Small intestine (tissue), 7 donors: Measurements from ENCODE around the gene ADARB2. TPM values are rescaled to one million over a fixed set of nuclear protein-coding genes. Genes with fewer than 3 reads are reported as not detected.

Source experiments
- DNase-seq, 2 donors: peaks; one replicate each; pipeline versions ENCODE4 v3.0.0 to v3.0.0-alpha.2; 2013
- FAIRE-seq: peaks from 2 replicates; lab custom pipeline; 2012; peaks lifted over from hg19 to GRCh38; lab: Jason Lieb, UNC
- H3K27ac ChIP-seq, 3 donors: one replicate each; pipeline ENCODE4 v1.5.1; 2013; ENCODE audit warnings: low read length in 2 of 3, mild to moderate bottlenecking in 2 of 3, control low read depth in 1 of 3, inconsistent platforms in 1 of 3, low read depth in 1 of 3, moderate library complexity in 1 of 3
- H3K27me3 ChIP-seq, 3 donors: one replicate each; pipeline ENCODE4 v1.6.1; 2013; ENCODE audit warnings: low read length in 3 of 3, inconsistent platforms in 1 of 3; ENCODE audit not compliant: control insufficient read depth in 3 of 3, insufficient read depth in 3 of 3
- H3K36me3 ChIP-seq, 3 donors: one replicate each; pipeline ENCODE4 v1.6.1; 2013; ENCODE audit warnings: low read length in 3 of 3, inconsistent platforms in 1 of 3, low read depth in 1 of 3, mild to moderate bottlenecking in 1 of 3, moderate library complexity in 1 of 3; ENCODE audit not compliant: control insufficient read depth in 3 of 3, insufficient read depth in 2 of 3
- H3K4me1 ChIP-seq, 3 donors: one replicate each; pipeline ENCODE4 v1.6.1; 2013; ENCODE audit warnings: low read length in 2 of 3, inconsistent platforms in 1 of 3, low read depth in 1 of 3, mild to moderate bottlenecking in 1 of 3, moderate library complexity in 1 of 3; ENCODE audit not compliant: control insufficient read depth in 3 of 3, insufficient read depth in 2 of 3
- H3K4me3 ChIP-seq, 3 donors: one replicate each; pipeline ENCODE4 v1.5.1; 2013; ENCODE audit warnings: low read length in 3 of 3, control low read depth in 1 of 3, inconsistent platforms in 1 of 3, low read depth in 1 of 3, mild to moderate bottlenecking in 1 of 3, moderate library complexity in 1 of 3
- H3K9me3 ChIP-seq, 2 donors: one replicate each; pipeline ENCODE4 v1.6.1; 2013; ENCODE audit warnings: low read depth in 1 of 2, low read length in 1 of 2; ENCODE audit not compliant: control insufficient read depth in 2 of 2, insufficient read depth in 1 of 2
- WGBS, 3 donors: extraction: QIAGEN DNeasy Blood & Tissue Kit; methylation state at CpG; one replicate each; pipeline ENCODE4 v1.1.7; 2013; 5-methylcytosine and 5-hydroxymethylcytosine counted together
- polyA plus RNA-seq, 4 donors: library from polyadenylated mRNA; stranded (reverse) in 3 of 4; unstranded in 1 of 4; fragments of 200-250 nt in 3 of 4; fragments of 120-200 nt in 1 of 4; gene quantifications; one replicate each; pipeline versions ENCODE4 v1.2.1 to v1.2.3, GENCODE V29; 2013
- donor health status: healthy with polysubstance abuse.
- donor health status: control.
- donor health status: control.
- donor health status: Bipolar disorder and iron deficiency.
- donor health status: healthy.

ADARB2 gene
- polyA plus RNA-seq, 4 donors = 0.35 to 1.8 (median 0.94) TPM

- DNase-seq = no peak
Observed at GRCh38 chr10:1603181-1603580, 134.1 kb downstream of the ADARB2 start.

GRCh38 chr10:1602037-1602484 is 135.3 kb downstream of the ADARB2 start:
- no peak overlapping the region for H3K27ac ChIP-seq
- DNase-seq = no peak
- no peak for FAIRE-seq

More at GRCh38 chr10:1603181-1603580, 134.1 kb downstream of the ADARB2 start:
- Histone ChIP-seq H3K27me3 (peaks cover 0 to 2% (median 2%) of the 10 kb centered on the region in 3 donors), H3K36me3 (no peaks in the 10 kb centered on the region), H3K27ac (no peak overlapping the region), H3K4me1 (no peaks in the 10 kb centered on the region), H3K4me3 (no peak overlapping the region), H3K9me3 (no peaks in the 10 kb centered on the region)
- no peak for FAIRE-seq
- 74 to 78% (median 76%) methylated on average over 15 of the region's 15 CpGs for WGBS, 3 donors

GRCh38 chr10:1601406-1601805 is 135.9 kb downstream of the ADARB2 start:
- DNase-seq (no peak), FAIRE-seq (no peak)
- H3K27me3 ChIP-seq = peaks cover 0 to 1% (median 0%) of the 10 kb centered on the region in 3 donors
- H3K4me1 ChIP-seq = no peaks in the 10 kb centered on the region
- H3K27ac ChIP-seq = no peak overlapping the region
- H3K4me3 ChIP-seq = no peak overlapping the region
- WGBS, 3 donors = 67 to 86% (median 84%) methylated on average over 10 of the region's 10 CpGs
- no peaks in the 10 kb centered on the region for H3K36me3 ChIP-seq
- H3K9me3 ChIP-seq = no peaks in the 10 kb centered on the region

More at GRCh38 chr10:1602037-1602484, 135.3 kb downstream of the ADARB2 start:
- WGBS, 3 donors = 85 to 89% (median 85%) methylated on average over 17 of the region's 17 CpGs
- H3K36me3 ChIP-seq = no peaks in the 10 kb centered on the region
- no peaks in the 10 kb centered on the region for H3K9me3 ChIP-seq
- peaks cover 0 to 2% (median 2%) of the 10 kb centered on the region in 3 donors for H3K27me3 ChIP-seq
- no peaks in the 10 kb centered on the region for H3K4me1 ChIP-seq
- no peak overlapping the region for H3K4me3 ChIP-seq

GRCh38 chr10:1600861-1601260 is 136.5 kb downstream of the ADARB2 start:
- no peak for DNase-seq
- Histone ChIP-seq H3K27me3 (no peaks in the 10 kb centered on the region), H3K9me3 (no peaks in the 10 kb centered on the region), H3K36me3 (no peaks in the 10 kb centered on the region), H3K4me3 (no peak overlapping the region), H3K4me1 (no peaks in the 10 kb centered on the region), H3K27ac (no peak overlapping the region)
- FAIRE-seq = no peak
- WGBS, 3 donors = 75 to 79% (median 77%) methylated on average over 9 of the region's 9 CpGs

- no peaks in the 10 kb centered on the region for H3K27me3 ChIP-seq
- no peaks in the 10 kb centered on the region for H3K36me3 ChIP-seq
- DNase-seq (no peak), FAIRE-seq (no peak)
- no peak overlapping the region for H3K27ac ChIP-seq
- no peaks in the 10 kb centered on the region for H3K4me1 ChIP-seq
- WGBS, 3 donors = 87 to 89% (median 87%) methylated on average over 20 of the region's 20 CpGs
- no peak overlapping the region for H3K4me3 ChIP-seq
- H3K9me3 ChIP-seq = no peaks in the 10 kb centered on the region
Observed at GRCh38 chr10:1598393-1599153, 138.8 kb downstream of the ADARB2 start.

GRCh38 chr10:1597370-1598146 is 139.8 kb downstream of the ADARB2 start:
- no peaks in the 10 kb centered on the region for H3K9me3 ChIP-seq
- FAIRE-seq (no peak), DNase-seq (no peak)
- no peak overlapping the region for H3K27ac ChIP-seq
- WGBS, 3 donors = 86 to 94% (median 92%) methylated on average over 1 of the region's 1 CpG
- no peaks in the 10 kb centered on the region for H3K4me1 ChIP-seq
- H3K27me3 ChIP-seq = no peaks in the 10 kb centered on the region
- H3K4me3 ChIP-seq = no peak overlapping the region
- H3K36me3 ChIP-seq = no peaks in the 10 kb centered on the region

GRCh38 chr10:1596482-1597099 is 140.7 kb downstream of the ADARB2 start:
- no peak for DNase-seq
- 78 to 83% (median 83%) methylated on average over 18 of the region's 18 CpGs for WGBS, 3 donors
- H3K27ac ChIP-seq = no peak overlapping the region
- no peak for FAIRE-seq
- no peaks in the 10 kb centered on the region for H3K4me1 ChIP-seq
- H3K9me3 ChIP-seq = no peaks in the 10 kb centered on the region
- no peaks in the 10 kb centered on the region for H3K27me3 ChIP-seq
- no peak overlapping the region for H3K4me3 ChIP-seq
- no peaks in the 10 kb centered on the region for H3K36me3 ChIP-seq

GRCh38 chr10:1595726-1596125 is 141.6 kb downstream of the ADARB2 start:
- H3K27me3 ChIP-seq = no peaks in the 10 kb centered on the region
- H3K9me3 ChIP-seq = no peaks in the 10 kb centered on the region
- no peaks in the 10 kb centered on the region for H3K4me1 ChIP-seq
- FAIRE-seq (no peak), DNase-seq (no peak)
- no peaks in the 10 kb centered on the region for H3K36me3 ChIP-seq
- H3K27ac ChIP-seq = no peak overlapping the region
- no peak overlapping the region for H3K4me3 ChIP-seq
- 83 to 86% (median 84%) methylated on average over 5 of the region's 5 CpGs for WGBS, 3 donors
